PFSK-1 (cell line): Measurements from ENCODE around the gene KRTAP1-5.

Experiments
- FOXP2 ChIP-seq: optimal IDR thresholded peaks from 2 replicates; pipeline ENCODE3; 2011; ENCODE audit warnings: borderline replicate concordance, control low read depth, inconsistent platforms; ENCODE audit not compliant: insufficient read depth; ENCODE audit errors: extremely low read length, extremely low read depth
- POLR2AphosphoS5 ChIP-seq: IDR thresholded peaks from 2 replicates; pipeline ENCODE4 v1.6.1; 2012; ENCODE audit warnings: low read depth, mild to moderate bottlenecking, control low read depth, low read length, moderate library complexity
- REST ChIP-seq, 2 experiments: IDR thresholded peaks; 2 replicates each; pipeline versions ENCODE4 v1.6.1 to v1.8.0; 2011 to 2012; ENCODE audit warnings: low read depth in 2 of 2, low read length in 2 of 2, control low read depth in 1 of 2, inconsistent platforms in 1 of 2, mild to moderate bottlenecking in 1 of 2, moderate library complexity in 1 of 2; ENCODE audit not compliant: insufficient read depth in 1 of 2
- SIN3A ChIP-seq: IDR thresholded peaks from 2 replicates; pipeline ENCODE4 v1.6.1; 2012; ENCODE audit warnings: mild to moderate bottlenecking, low read length, moderate library complexity, borderline replicate concordance; ENCODE audit not compliant: insufficient read depth
- TAF1 ChIP-seq: IDR thresholded peaks from 2 replicates; pipeline ENCODE4 v1.6.1; 2012; ENCODE audit warnings: low read length, control low read depth, borderline replicate concordance; ENCODE audit not compliant: insufficient read depth

KRTAP1-5 gene

DNA sequence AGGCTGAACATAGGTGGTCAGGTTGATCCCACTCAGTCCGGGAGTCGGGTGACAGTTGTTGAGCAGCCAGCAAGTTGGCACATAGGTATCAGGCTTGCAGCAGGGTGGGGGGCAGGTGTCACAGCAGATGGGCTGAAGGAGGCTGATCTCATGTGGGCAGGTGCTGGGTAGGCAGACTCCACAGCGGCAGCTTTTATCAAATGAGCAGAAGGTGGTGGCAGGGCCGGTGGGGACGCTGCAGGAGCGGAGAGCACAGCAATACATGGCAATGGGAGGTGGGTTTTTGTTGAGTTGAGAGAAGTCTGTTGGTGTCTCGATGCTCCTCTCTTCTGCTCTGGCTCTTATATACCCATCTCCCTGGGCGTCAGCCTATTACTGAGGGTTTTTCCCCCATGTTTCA is 18.2 kb downstream of the KRTAP1-5 start, which contains the start of gene KRTAP3-1:
Gene KRTAP3-1 (minus strand): TSS at position 318 of the 400 bp plus-strand sequence. CDS start 54 bp downstream, at position 264.
- TF ChIP-seq REST (IDR thresholded peaks at IDR 0.05; ENCODE audit: insufficient read depth in 1 of 2, low read depth in 2 of 2, low read length in 2 of 2) (no peak), TAF1 (no peak), FOXP2 (no peak), POLR2AphosphoS5 (no peak), SIN3A (no peak)

GRCh38 chr17:41004397-41004796 is 22.6 kb downstream of the KRTAP1-5 start:
- TF ChIP-seq SIN3A (no peak), FOXP2 (no peak), POLR2AphosphoS5 (no peak), REST (IDR thresholded peaks at IDR 0.05; ENCODE audit: insufficient read depth in 1 of 2, low read depth in 2 of 2, low read length in 2 of 2) (no peak), TAF1 (no peak)

DNA sequence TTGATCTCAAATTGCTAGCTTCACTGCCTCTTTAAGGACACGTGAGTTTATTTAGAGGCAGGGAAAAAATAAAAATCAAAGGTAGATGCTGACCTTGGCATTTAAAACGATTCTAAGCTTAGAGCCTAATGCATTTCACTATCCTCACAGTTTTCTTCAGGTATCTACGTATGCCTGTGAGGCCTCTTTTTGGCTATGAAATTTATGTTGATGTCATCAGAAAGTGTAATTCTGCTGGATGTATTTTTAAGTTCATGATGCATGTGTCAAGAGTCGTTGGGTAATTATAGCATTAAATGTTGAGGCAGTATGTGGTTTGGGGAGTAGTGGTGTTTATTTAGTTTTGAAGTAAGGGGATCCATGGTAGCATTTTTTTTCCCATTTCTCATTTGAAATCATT is 23.1 kb downstream of the KRTAP1-5 start:
- TF ChIP-seq REST (IDR thresholded peaks at IDR 0.05; ENCODE audit: insufficient read depth in 1 of 2, low read depth in 2 of 2, low read length in 2 of 2) (no peak), SIN3A (no peak), POLR2AphosphoS5 (no peak), TAF1 (no peak), FOXP2 (no peak)

- TF ChIP-seq TAF1: no peak
- no peak for TF ChIP-seq REST (IDR thresholded peaks at IDR 0.05; ENCODE audit: insufficient read depth in 1 of 2, low read depth in 2 of 2, low read length in 2 of 2)
- TF ChIP-seq FOXP2: no peak
- TF ChIP-seq SIN3A: no peak
- TF ChIP-seq POLR2AphosphoS5: no peak
Measured at GRCh38 chr17:41002814-41003213, 24.2 kb downstream of the KRTAP1-5 start.

- TF ChIP-seq SIN3A (no peak), POLR2AphosphoS5 (no peak), TAF1 (no peak), REST (IDR thresholded peaks at IDR 0.05; ENCODE audit: insufficient read depth in 1 of 2, low read depth in 2 of 2, low read length in 2 of 2) (no peak), FOXP2 (no peak)
Measured at GRCh38 chr17:41001795-41002194, 25.2 kb downstream of the KRTAP1-5 start.
